Neutrophil (primary cell): ENCODE data around the gene GSTP1.

Source experiments
- H3K27ac ChIP-seq: fragments of 200-600 bp; sonication (generic); 2 replicates; pipeline ENCODE4 v1.5.1; 2016; ENCODE audit warnings: mild to moderate bottlenecking, moderate library complexity
- H3K27me3 ChIP-seq: fragments of 200-600 bp; sonication (generic); 2 replicates; pipeline ENCODE4 v1.6.0; 2016; ENCODE audit warnings: mild to moderate bottlenecking
- H3K36me3 ChIP-seq: fragments of 200-600 bp; sonication (generic); 2 replicates; pipeline ENCODE4 v1.5.1; 2017
- H3K4me1 ChIP-seq, 2 experiments: fragments of 200-600 bp in 1 of 2; sonication (generic) in 1 of 2; 1 replicate in 1 of 2; 2 replicates in 1 of 2; pipeline versions ENCODE4 v1.5.1 to v1.6.1; 2013 to 2016; ENCODE audit warnings: low read depth in 1 of 2, low read length in 1 of 2, mild to moderate bottlenecking in 1 of 2, moderate library complexity in 1 of 2; ENCODE audit not compliant: control insufficient read depth in 1 of 2, insufficient read depth in 1 of 2
- H3K4me3 ChIP-seq, 2 experiments: fragments of 200-600 bp in 1 of 2; sonication (generic) in 1 of 2; 1 replicate in 1 of 2; 2 replicates in 1 of 2; pipeline ENCODE4 v1.5.1; 2013 to 2016; ENCODE audit warnings: low read depth in 1 of 2, low read length in 1 of 2, mild to moderate bottlenecking in 1 of 2, moderate library complexity in 1 of 2
- H3K9me3 ChIP-seq: fragments of 200-600 bp; sonication (generic); 2 replicates; pipeline ENCODE4 v1.5.1; 2016
- CTCF ChIP-seq: fragments of 200-600 bp; sonication (generic); IDR thresholded peaks from 2 replicates; pipeline ENCODE4 v1.5.1; 2016; ENCODE audit warnings: antibody characterized with exemption

The GSTP1 gene

GRCh38 chr11:67626970-67627369, 43.4 kb downstream of the GSTP1 start:
- TF ChIP-seq CTCF, result no peak
- Histone ChIP-seq H3K36me3 (no peaks in the 10 kb centered on the region), H3K27me3 (peaks cover 6% of the 10 kb centered on the region), H3K9me3 (no peaks in the 10 kb centered on the region), H3K4me1 (peaks cover 13 to 15% of the 10 kb centered on the region in 2 experiments), H3K27ac (no peak overlapping the region), H3K4me3 (no peak overlapping the region)

- no peaks in the 10 kb centered on the region for H3K36me3 ChIP-seq
- H3K9me3 ChIP-seq, result no peaks in the 10 kb centered on the region
- H3K27me3 ChIP-seq, result peaks cover 6% of the 10 kb centered on the region
- peaks cover 13 to 15% of the 10 kb centered on the region in 2 experiments for H3K4me1 ChIP-seq
- no peak overlapping the region for H3K4me3 ChIP-seq
- no peak for TF ChIP-seq CTCF
- H3K27ac ChIP-seq, result no peak overlapping the region
These were observed 43.8 kb downstream of the GSTP1 start for GRCh38 chr11:67627441-67627811.

DNA sequence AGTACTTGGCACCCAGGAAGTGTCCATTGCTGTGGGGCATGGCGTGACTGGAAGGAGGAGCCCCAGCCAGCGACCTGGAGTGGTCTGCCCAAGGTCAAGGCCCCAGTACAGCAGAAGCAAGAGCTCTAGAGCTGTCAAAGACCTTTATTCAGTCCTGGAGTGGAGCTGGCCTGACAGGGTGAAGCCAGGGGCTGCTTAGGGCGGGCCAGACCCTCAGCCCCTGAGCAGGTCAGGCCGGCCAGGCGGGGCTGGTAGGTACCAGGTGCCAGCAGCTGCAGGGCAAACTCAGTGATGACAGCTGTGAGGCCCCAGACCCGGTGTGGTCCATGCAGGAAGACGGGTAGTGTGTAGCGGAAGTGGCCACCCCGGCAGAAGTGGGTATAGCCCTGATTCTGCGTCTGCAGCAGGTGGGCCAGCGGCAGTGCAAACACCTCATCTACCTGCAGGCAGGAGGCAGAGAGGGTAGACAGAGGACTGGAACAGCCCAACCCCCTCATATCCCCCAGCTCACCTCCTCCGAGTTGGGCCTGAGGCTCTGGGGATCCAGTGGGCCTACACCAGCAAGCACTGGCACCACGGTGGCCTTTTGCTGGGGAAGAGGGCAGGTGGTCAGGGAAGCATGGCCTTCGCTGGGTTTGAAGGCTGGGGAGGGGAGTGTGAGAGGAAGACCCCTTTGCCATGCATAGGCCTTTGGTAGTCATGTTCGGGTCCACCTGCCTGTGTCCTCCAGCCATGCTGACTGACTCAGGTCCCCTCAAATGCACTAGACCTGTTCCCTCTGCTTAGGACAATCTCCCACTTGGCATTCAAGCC, 44.4 kb downstream of the GSTP1 start:
- H3K36me3 ChIP-seq, result no peaks in the 10 kb centered on the region
- no peak overlapping the region for H3K4me3 ChIP-seq
- H3K9me3 ChIP-seq, result no peaks in the 10 kb centered on the region
- TF ChIP-seq CTCF, result no peak
- peaks cover 13 to 15% of the 10 kb centered on the region in 2 experiments for H3K4me1 ChIP-seq
- no peak overlapping the region for H3K27ac ChIP-seq
- peaks cover 6% of the 10 kb centered on the region for H3K27me3 ChIP-seq

DNA sequence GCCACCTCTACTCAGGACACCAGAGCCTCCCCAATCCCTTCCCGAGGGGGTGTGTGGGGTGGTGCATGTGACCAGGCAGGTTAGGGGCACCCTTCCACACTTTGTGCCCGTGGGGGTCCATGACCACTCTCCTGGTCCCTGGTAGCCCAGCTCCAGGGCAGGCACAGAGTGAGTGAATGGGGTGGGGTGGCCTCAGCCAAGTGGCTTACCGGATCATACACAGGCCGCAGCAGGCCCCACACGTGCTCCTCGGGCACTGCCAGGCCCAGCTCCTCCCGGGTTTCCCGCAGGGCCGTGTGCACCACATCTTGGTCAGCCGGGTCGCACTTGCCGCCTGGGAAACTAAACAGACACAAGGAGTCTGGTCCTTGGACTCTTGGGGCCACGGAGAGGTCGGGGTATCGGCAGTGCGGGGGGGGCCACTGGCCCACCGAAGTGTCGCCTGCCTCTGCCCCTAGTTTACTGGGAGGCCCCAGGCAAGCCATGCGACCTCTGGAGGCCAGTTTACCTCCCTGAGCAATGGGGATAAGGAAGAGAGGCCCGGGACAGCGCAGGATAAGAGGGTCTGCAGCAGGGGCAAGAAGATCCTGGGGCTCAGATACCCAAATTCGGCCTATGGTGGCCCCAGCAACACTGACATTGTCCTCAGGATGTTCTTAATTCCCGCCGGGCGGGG, 45.2 kb downstream of the GSTP1 start:
- Histone ChIP-seq H3K4me1 (peaks cover 13 to 15% of the 10 kb centered on the region in 2 experiments), H3K27me3 (peaks cover 6% of the 10 kb centered on the region), H3K4me3 (peak overlapping the region; percentile 74 to 80), H3K9me3 (no peaks in the 10 kb centered on the region), H3K36me3 (no peaks in the 10 kb centered on the region), H3K27ac (peak overlapping the region; percentile 83)
- no peak for TF ChIP-seq CTCF

- TF ChIP-seq CTCF, result peak; percentile 88
- Histone ChIP-seq H3K36me3 (no peaks in the 10 kb centered on the region), H3K4me3 (peak within 1 kb of the TSS; percentile 74 to 80), H3K4me1 (peaks cover 13 to 15% of the 10 kb centered on the region in 2 experiments), H3K9me3 (no peaks in the 10 kb centered on the region), H3K27ac (peak within 1 kb of the TSS; percentile 83), H3K27me3 (peaks cover 6% of the 10 kb centered on the region)
These were observed 46.0 kb downstream of the GSTP1 start, which contains the start of gene NUDT8 for GRCh38 chr11:67629386-67630227. Gene NUDT8, minus strand, starts transcription at chr11:67629937. Its CDS starts 26 bp downstream, at chr11:67629911.
